Measurements from ENCODE around the gene GAGE1. TPM values are rescaled to one million over a fixed set of nuclear protein-coding genes. Genes with fewer than 3 reads are reported as not detected.
"Not testable (repeated sequence)": the region's sequence is repeated elsewhere in the genome, so short reads cannot be mapped to it uniquely, and the experiment has no call there.

GAGE1 gene
- total and polyA plus RNA-seq, 4 donors, result not detected

GRCh38 chrX:49589769-49590478 is 8.9 kb upstream of the GAGE1 start:
- ATAC-seq (ENCODE audit: low FRiP score); H3K27me3 ChIP-seq (ENCODE audit: control insufficient read depth in 1 of 2, insufficient read depth in 2 of 2, low read length in 1 of 2); intact Hi-C loops (cut with DNase I); H3K4me3 ChIP-seq (ENCODE audit: low read length in 2 of 2); H3K27ac ChIP-seq (ENCODE audit: low read depth in 1 of 2, low read length in 2 of 2); H3K9me3 ChIP-seq (ENCODE audit: control insufficient read depth, low read length); H3K4me1 ChIP-seq (ENCODE audit: control insufficient read depth in 1 of 2, insufficient read depth in 2 of 2, low read length in 2 of 2); H3K36me3 ChIP-seq (ENCODE audit: control insufficient read depth in 1 of 2, insufficient read depth in 2 of 2, low read length in 1 of 2): not testable (repeated sequence)
- 90 to 92% methylated on average over 25 of the region's 37 CpGs for WGBS, 2 donors
- peak; percentile 60 to 83 for DNase-seq

GRCh38 chrX:49590488-49590887 is 8.3 kb upstream of the GAGE1 start:
- H3K27ac ChIP-seq (ENCODE audit: low read depth in 1 of 2, low read length in 2 of 2); H3K9me3 ChIP-seq (ENCODE audit: control insufficient read depth, low read length); intact Hi-C loops (cut with DNase I); H3K36me3 ChIP-seq (ENCODE audit: control insufficient read depth in 1 of 2, insufficient read depth in 2 of 2, low read length in 1 of 2); H3K4me3 ChIP-seq (ENCODE audit: low read length in 2 of 2); H3K4me1 ChIP-seq (ENCODE audit: control insufficient read depth in 1 of 2, insufficient read depth in 2 of 2, low read length in 2 of 2); H3K27me3 ChIP-seq (ENCODE audit: control insufficient read depth in 1 of 2, insufficient read depth in 2 of 2, low read length in 1 of 2); ATAC-seq (ENCODE audit: low FRiP score): not testable (repeated sequence)
- 91 to 92% methylated on average over 10 to 11 of the region's 17 CpGs for WGBS, 2 donors
- peak in 1 of 2 donors; percentile 22 for DNase-seq

- H3K9me3 ChIP-seq (ENCODE audit: control insufficient read depth, low read length), result no peaks in the 10 kb centered on the region
- H3K36me3 ChIP-seq (ENCODE audit: control insufficient read depth in 1 of 2, insufficient read depth in 2 of 2, low read length in 1 of 2), result no peaks in the 10 kb centered on the region
- H3K27me3 ChIP-seq (ENCODE audit: control insufficient read depth in 1 of 2, insufficient read depth in 2 of 2, low read length in 1 of 2), result no peaks in the 10 kb centered on the region
- intact Hi-C loops (cut with DNase I), result no loop called here
- no peak overlapping the region for H3K4me3 ChIP-seq (ENCODE audit: low read length in 2 of 2)
- DNase-seq, result no peak
- no peak overlapping the region for H3K27ac ChIP-seq (ENCODE audit: low read depth in 1 of 2, low read length in 2 of 2)
- H3K4me1 ChIP-seq (ENCODE audit: control insufficient read depth in 1 of 2, insufficient read depth in 2 of 2, low read length in 2 of 2), result no peaks in the 10 kb centered on the region
- ATAC-seq (ENCODE audit: low FRiP score), result no peak
- 34 to 35% methylated on average over 7 of the region's 7 CpGs for WGBS, 2 donors
These were observed 12.0 kb downstream of the GAGE1 start for GRCh38 chrX:49610718-49611310.

GRCh38 chrX:49618574-49618973 is 19.8 kb downstream of the GAGE1 start:
- Histone ChIP-seq H3K27ac (ENCODE audit: low read depth in 1 of 2, low read length in 2 of 2) (no peak overlapping the region), H3K27me3 (ENCODE audit: control insufficient read depth in 1 of 2, insufficient read depth in 2 of 2, low read length in 1 of 2) (no peaks in the 10 kb centered on the region), H3K9me3 (ENCODE audit: control insufficient read depth, low read length) (no peaks in the 10 kb centered on the region), H3K4me3 (ENCODE audit: low read length in 2 of 2) (no peak overlapping the region), H3K36me3 (ENCODE audit: control insufficient read depth in 1 of 2, insufficient read depth in 2 of 2, low read length in 1 of 2) (no peaks in the 10 kb centered on the region), H3K4me1 (ENCODE audit: control insufficient read depth in 1 of 2, insufficient read depth in 2 of 2, low read length in 2 of 2) (no peaks in the 10 kb centered on the region)
- whole genome bisulfite sequencing, 2 donors, result 67 to 82% methylated on average over 2 of the region's 2 CpGs
- intact Hi-C loops (cut with DNase I), result no loop called here
- DNase-seq (no peak), ATAC-seq (ENCODE audit: low FRiP score) (no peak)

- whole genome bisulfite sequencing, 2 donors, result 50 to 69% methylated on average over 32 to 33 of the region's 33 CpGs
- no peak overlapping the region for H3K4me3 ChIP-seq (ENCODE audit: low read length in 2 of 2)
- H3K9me3 ChIP-seq (ENCODE audit: control insufficient read depth, low read length), result peaks cover 2% of the 10 kb centered on the region
- ATAC-seq (ENCODE audit: low FRiP score) (no peak), DNase-seq (peak in 1 of 2 donors; percentile 48)
- H3K36me3 ChIP-seq (ENCODE audit: control insufficient read depth in 1 of 2, insufficient read depth in 2 of 2, low read length in 1 of 2), result no peaks in the 10 kb centered on the region
- H3K27me3 ChIP-seq (ENCODE audit: control insufficient read depth in 1 of 2, insufficient read depth in 2 of 2, low read length in 1 of 2), result no peaks in the 10 kb centered on the region
- intact Hi-C loops (cut with DNase I), result no loop called here
- no peak overlapping the region for H3K27ac ChIP-seq (ENCODE audit: low read depth in 1 of 2, low read length in 2 of 2)
- no peaks in the 10 kb centered on the region for H3K4me1 ChIP-seq (ENCODE audit: control insufficient read depth in 1 of 2, insufficient read depth in 2 of 2, low read length in 2 of 2)
These were observed 28.4 kb downstream of the GAGE1 start for GRCh38 chrX:49627086-49627777.

- no peak overlapping the region for H3K4me3 ChIP-seq (ENCODE audit: low read length in 2 of 2)
- H3K4me1 ChIP-seq (ENCODE audit: control insufficient read depth in 1 of 2, insufficient read depth in 2 of 2, low read length in 2 of 2), result no peaks in the 10 kb centered on the region
- no peaks in the 10 kb centered on the region for H3K9me3 ChIP-seq (ENCODE audit: control insufficient read depth, low read length)
- DNase-seq (no peak), ATAC-seq (ENCODE audit: low FRiP score) (peak; percentile 52)
- no peaks in the 10 kb centered on the region for H3K27me3 ChIP-seq (ENCODE audit: control insufficient read depth in 1 of 2, insufficient read depth in 2 of 2, low read length in 1 of 2)
- 73 to 78% methylated on average over 8 of the region's 8 CpGs for WGBS, 2 donors
- H3K27ac ChIP-seq (ENCODE audit: low read depth in 1 of 2, low read length in 2 of 2), result no peak overlapping the region
- intact Hi-C loops (cut with DNase I), result no loop called here
- no peaks in the 10 kb centered on the region for H3K36me3 ChIP-seq (ENCODE audit: control insufficient read depth in 1 of 2, insufficient read depth in 2 of 2, low read length in 1 of 2)
These were observed 46.3 kb downstream of the GAGE1 start for GRCh38 chrX:49644991-49645637.

- 65 to 70% methylated on average over 3 of the region's 3 CpGs for WGBS, 2 donors
- no peaks in the 10 kb centered on the region for H3K4me1 ChIP-seq (ENCODE audit: control insufficient read depth in 1 of 2, insufficient read depth in 2 of 2, low read length in 2 of 2)
- no peak for DNase-seq
- H3K27me3 ChIP-seq (ENCODE audit: control insufficient read depth in 1 of 2, insufficient read depth in 2 of 2, low read length in 1 of 2), result no peaks in the 10 kb centered on the region
- H3K36me3 ChIP-seq (ENCODE audit: control insufficient read depth in 1 of 2, insufficient read depth in 2 of 2, low read length in 1 of 2), result no peaks in the 10 kb centered on the region
- intact Hi-C loops (cut with DNase I), result no loop called here
- no peak overlapping the region for H3K4me3 ChIP-seq (ENCODE audit: low read length in 2 of 2)
- H3K9me3 ChIP-seq (ENCODE audit: control insufficient read depth, low read length), result no peaks in the 10 kb centered on the region
- ATAC-seq (ENCODE audit: low FRiP score), result no peak
- H3K27ac ChIP-seq (ENCODE audit: low read depth in 1 of 2, low read length in 2 of 2), result no peak overlapping the region
These were observed 57.7 kb downstream of the GAGE1 start for GRCh38 chrX:49656533-49656932.
